AG08395 (cell line): Measurements from ENCODE around the gene CACNA2D4.

Experiments
- DNase-seq: peaks from one replicate; pipeline ENCODE4 v3.0.0; 2012; ENCODE audit warnings: mixed read lengths, low spot score

Gene CACNA2D4

GRCh38 chr12:1800401-1801302 is 117.8 kb downstream of the CACNA2D4 start:
- DNase-seq: peak; percentile 56

- DNase-seq: no peak
Observed at GRCh38 chr12:1799882-1800400, 118.5 kb downstream of the CACNA2D4 start.

- DNase-seq: no peak
Observed at GRCh38 chr12:1799051-1799881, 119.2 kb downstream of the CACNA2D4 start.

- no peak for DNase-seq
Observed at GRCh38 chr12:1798641-1799020, 119.8 kb downstream of the CACNA2D4 start.

GRCh38 chr12:1797991-1798640 is 120.3 kb downstream of the CACNA2D4 start:
- no peak for DNase-seq

- peak; percentile 31 for DNase-seq
Observed at GRCh38 chr12:1797011-1797901, 121.2 kb downstream of the CACNA2D4 start.

- peak; percentile 18 for DNase-seq
Observed at GRCh38 chr12:1796515-1797010, 121.9 kb downstream of the CACNA2D4 start.

GRCh38 chr12:1795785-1796514 is 122.5 kb downstream of the CACNA2D4 start:
- peak; percentile 95 for DNase-seq

GRCh38 chr12:1795221-1795784 is 123.1 kb downstream of the CACNA2D4 start:
- no peak for DNase-seq

- DNase-seq: no peak
Observed at GRCh38 chr12:1794440-1795090, 123.9 kb downstream of the CACNA2D4 start.

GRCh38 chr12:1793426-1794210 is 124.8 kb downstream of the CACNA2D4 start:
- no peak for DNase-seq

- no peak for DNase-seq
Observed at GRCh38 chr12:1792406-1792805, 126.0 kb downstream of the CACNA2D4 start.

GRCh38 chr12:1791104-1791841 is 127.2 kb downstream of the CACNA2D4 start:
- DNase-seq: peak; percentile 77

- DNase-seq: no peak
Observed at GRCh38 chr12:1790444-1790843, 128.0 kb downstream of the CACNA2D4 start.

GRCh38 chr12:1787714-1788113 is 130.7 kb downstream of the CACNA2D4 start:
- no peak for DNase-seq

GRCh38 chr12:1782215-1782614 is 136.2 kb downstream of the CACNA2D4 start:
- DNase-seq: no peak

GRCh38 chr12:1781772-1782171 is 136.7 kb downstream of the CACNA2D4 start:
- no peak for DNase-seq

GRCh38 chr12:1779783-1780182 is 138.7 kb downstream of the CACNA2D4 start:
- DNase-seq: peak; percentile 13
